Measurements from ENCODE around the gene GAS7. TPM values are rescaled to one million over a fixed set of nuclear protein-coding genes. Genes with fewer than 3 reads are reported as not detected.
A peak's percentile ranks its signal among the peaks of the same experiment; 100 is the strongest.

GAS7 gene
- total and polyA plus RNA-seq, 7 donors = 6.5 to 67.6 (median 35.1) TPM

GRCh38 chr17:9942885-9943284, 255.5 kb downstream of the GAS7 start:
- Histone ChIP-seq H3K4me1 (no peaks in the 10 kb centered on the region), H3K27me3 (no peaks in the 10 kb centered on the region), H3K4me3 (no peak overlapping the region), H3K27ac (no peak overlapping the region), H3K9me3 (peaks cover 0 to 4% (median 0%) of the 10 kb centered on the region in 4 donors), H3K36me3 (peaks cover 0 to 26% (median 5%) of the 10 kb centered on the region in 4 donors)
- DNase-seq = no peak
- TF ChIP-seq, protein P1, sequence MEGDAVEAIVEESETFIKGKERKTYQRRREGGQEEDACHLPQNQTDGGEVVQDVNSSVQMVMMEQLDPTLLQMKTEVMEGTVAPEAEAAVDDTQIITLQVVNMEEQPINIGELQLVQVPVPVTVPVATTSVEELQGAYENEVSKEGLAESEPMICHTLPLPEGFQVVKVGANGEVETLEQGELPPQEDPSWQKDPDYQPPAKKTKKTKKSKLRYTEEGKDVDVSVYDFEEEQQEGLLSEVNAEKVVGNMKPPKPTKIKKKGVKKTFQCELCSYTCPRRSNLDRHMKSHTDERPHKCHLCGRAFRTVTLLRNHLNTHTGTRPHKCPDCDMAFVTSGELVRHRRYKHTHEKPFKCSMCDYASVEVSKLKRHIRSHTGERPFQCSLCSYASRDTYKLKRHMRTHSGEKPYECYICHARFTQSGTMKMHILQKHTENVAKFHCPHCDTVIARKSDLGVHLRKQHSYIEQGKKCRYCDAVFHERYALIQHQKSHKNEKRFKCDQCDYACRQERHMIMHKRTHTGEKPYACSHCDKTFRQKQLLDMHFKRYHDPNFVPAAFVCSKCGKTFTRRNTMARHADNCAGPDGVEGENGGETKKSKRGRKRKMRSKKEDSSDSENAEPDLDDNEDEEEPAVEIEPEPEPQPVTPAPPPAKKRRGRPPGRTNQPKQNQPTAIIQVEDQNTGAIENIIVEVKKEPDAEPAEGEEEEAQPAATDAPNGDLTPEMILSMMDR (IDR thresholded peaks at IDR 0.05) = no peak
- no peak for TF ChIP-seq POLR2AphosphoS5 (IDR thresholded peaks at IDR 0.05)
- no peak for TF ChIP-seq POLR2A (IDR thresholded peaks at IDR 0.05)
- TF ChIP-seq EP300 (IDR thresholded peaks at IDR 0.05) = no peak
- 58 to 72% methylated on average over 13 of the region's 13 CpGs for WGBS, 2 donors
- intact Hi-C loops (cut with DNase I) = no loop called here

- peaks cover 0 to 26% (median 5%) of the 10 kb centered on the region in 4 donors for H3K36me3 ChIP-seq
- intact Hi-C loops (cut with DNase I) = no loop called here
- no peaks in the 10 kb centered on the region for H3K27me3 ChIP-seq
- no peak overlapping the region for H3K27ac ChIP-seq
- H3K9me3 ChIP-seq = peaks cover 0 to 5% (median 0%) of the 10 kb centered on the region in 4 donors
- WGBS, 2 donors = 86 to 93% methylated on average over 13 of the region's 13 CpGs
- no peak for DNase-seq
- H3K4me1 ChIP-seq = peaks cover 0 to 9% (median 8%) of the 10 kb centered on the region in 4 donors
- H3K4me3 ChIP-seq = no peak overlapping the region
- TF ChIP-seq, protein P1 (IDR thresholded peaks at IDR 0.05) = no peak
- TF ChIP-seq POLR2AphosphoS5 (IDR thresholded peaks at IDR 0.05) (no peak), EP300 (IDR thresholded peaks at IDR 0.05) (no peak), POLR2A (IDR thresholded peaks at IDR 0.05) (no peak)
Measured at GRCh38 chr17:9941305-9941704, 257.1 kb downstream of the GAS7 start.

DNA sequence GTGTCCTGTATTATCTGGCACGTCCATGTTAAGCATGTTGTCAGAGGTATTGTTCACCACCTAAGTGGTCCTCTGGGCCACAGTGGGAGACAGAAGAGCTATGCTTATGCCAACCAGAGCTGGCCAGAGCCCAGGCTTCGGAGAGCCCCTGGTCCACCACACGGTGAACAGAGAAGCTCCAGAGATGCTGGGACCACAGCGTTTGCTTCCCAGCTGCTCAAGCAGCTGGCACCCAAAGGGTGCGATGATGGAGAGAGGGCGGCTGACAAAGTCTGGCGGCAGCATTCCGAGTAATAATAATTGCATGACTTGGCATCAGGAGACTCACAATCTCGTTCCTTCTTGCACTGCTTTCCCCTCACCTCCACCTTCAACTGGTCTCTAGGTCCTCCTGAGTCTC, 257.6 kb downstream of the GAS7 start:
- Histone ChIP-seq H3K27ac (no peak overlapping the region), H3K36me3 (peaks cover 0 to 26% (median 5%) of the 10 kb centered on the region in 4 donors), H3K9me3 (peaks cover 0 to 5% (median 0%) of the 10 kb centered on the region in 4 donors), H3K4me3 (no peak overlapping the region), H3K27me3 (no peaks in the 10 kb centered on the region), H3K4me1 (peaks cover 0 to 9% (median 8%) of the 10 kb centered on the region in 4 donors)
- 81 to 88% methylated on average over 9 of the region's 9 CpGs for WGBS, 2 donors
- no peak for DNase-seq
- intact Hi-C loops (cut with DNase I) = no loop called here
- no peak for TF ChIP-seq POLR2A (IDR thresholded peaks at IDR 0.05)

DNA sequence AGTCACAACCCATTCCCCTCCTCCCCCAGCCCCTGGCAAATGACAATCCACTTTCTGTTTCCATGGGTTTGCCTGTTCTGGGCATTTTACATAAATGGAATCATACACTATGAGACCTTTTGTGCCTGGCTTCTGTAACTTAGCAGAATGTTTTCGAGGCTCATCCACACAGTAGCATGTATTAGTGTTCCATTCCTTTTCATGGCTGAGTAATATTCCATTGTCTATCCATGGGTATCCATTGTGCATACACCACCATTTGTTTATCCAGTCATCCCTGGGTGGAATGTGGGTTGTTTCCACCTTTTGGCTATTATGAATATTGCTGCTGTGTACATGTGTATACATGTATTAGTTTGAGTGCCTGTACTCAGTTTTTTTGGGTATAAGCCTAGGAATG, 259.6 kb downstream of the GAS7 start:
- peaks cover 0 to 26% (median 5%) of the 10 kb centered on the region in 4 donors for H3K36me3 ChIP-seq
- intact Hi-C loops (cut with DNase I) = no loop called here
- no peak for DNase-seq

DNA sequence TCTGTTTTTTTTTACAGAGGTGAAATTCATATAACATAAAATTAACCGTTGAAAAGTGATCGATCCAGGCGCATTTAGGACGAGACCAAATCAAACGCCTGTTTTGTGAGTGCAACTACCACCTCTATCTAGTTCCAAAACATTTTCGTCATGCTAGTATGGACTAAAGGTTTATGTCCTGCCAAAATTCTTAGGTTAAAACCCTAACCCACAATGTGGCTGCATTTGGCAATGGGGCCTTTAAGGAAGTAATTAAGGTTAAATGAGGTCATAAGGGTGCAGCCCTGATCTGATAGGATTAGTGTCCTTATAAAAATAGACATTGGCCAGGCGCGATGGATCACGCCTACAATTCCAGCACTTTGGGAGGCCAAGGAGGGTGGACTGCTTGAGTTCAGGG, 260.5 kb downstream of the GAS7 start:
- H3K27ac ChIP-seq = peak overlapping the region in 3 of 4 donors; percentile 12 to 35 (median 28)
- TF ChIP-seq, protein P1 (IDR thresholded peaks at IDR 0.05) = no peak

More for the DNA sequence above, 259.6 kb downstream of the GAS7 start:
- Histone ChIP-seq H3K4me3 (no peak overlapping the region), H3K4me1 (peaks cover 0 to 9% (median 8%) of the 10 kb centered on the region in 4 donors), H3K27ac (no peak overlapping the region), H3K9me3 (peaks cover 0 to 5% (median 0%) of the 10 kb centered on the region in 4 donors), H3K27me3 (no peaks in the 10 kb centered on the region)
- 69 to 84% methylated on average over 1 of the region's 1 CpG for WGBS, 2 donors
- TF ChIP-seq, protein P1 (IDR thresholded peaks at IDR 0.05) = no peak
- TF ChIP-seq POLR2AphosphoS5 (IDR thresholded peaks at IDR 0.05) = no peak
- no peak for TF ChIP-seq EP300 (IDR thresholded peaks at IDR 0.05)
- TF ChIP-seq POLR2A (IDR thresholded peaks at IDR 0.05) = no peak

More for the DNA sequence above, 260.5 kb downstream of the GAS7 start:
- WGBS, 2 donors = 92 to 95% methylated on average over 9 of the region's 9 CpGs
- Histone ChIP-seq H3K4me3 (no peak overlapping the region), H3K27me3 (no peaks in the 10 kb centered on the region), H3K9me3 (peaks cover 0 to 5% (median 0%) of the 10 kb centered on the region in 4 donors), H3K36me3 (peaks cover 0 to 26% (median 3%) of the 10 kb centered on the region in 4 donors), H3K4me1 (peaks cover 0 to 9% (median 8%) of the 10 kb centered on the region in 4 donors)
- intact Hi-C loops (cut with DNase I) = no loop called here
- DNase-seq = no peak
